Naive thymus-derived CD4-positive, alpha-beta T cell (primary cell): ENCODE measurements around the gene CETP. TPM values are rescaled to one million over a fixed set of nuclear protein-coding genes. Genes with fewer than 3 reads are reported as not detected.

ENCODE experiments used
- ATAC-seq: fragments of 150-1000 bp; cut with Tn5 transposase; 2 replicates; pipeline ENCODE4 v1.10.0; 2021; ENCODE audit warnings: mild to moderate bottlenecking, moderate library complexity
- CTCF ChIA-PET: fragments of 350-600 bp; sonication (Branson Sonifier 250); formaldehyde crosslinking; loops from one replicate; lab custom pipeline; 2021; ENCODE audit warnings: antibody characterized with exemption; lab: Charles Lee
- POLR2A ChIA-PET: fragments of 350-600 bp; sonication (Branson Sonifier 250); formaldehyde crosslinking; loops from one replicate; lab custom pipeline; 2021; ENCODE audit warnings: antibody characterized with exemption, inconsistent platforms; lab: Charles Lee
- DNase-seq, 9 donors: peaks; one replicate each; pipeline versions ENCODE4 v3.0.0 to v3.0.0-alpha.2; 2020 to 2022; ENCODE audit warnings: mixed read lengths in 1 of 9
- H3K27ac ChIP-seq: one replicate; pipeline ENCODE4 v1.7.0; 2013; ENCODE audit warnings: mild to moderate bottlenecking, low read depth, low read length, moderate library complexity
- H3K27me3 ChIP-seq, 2 donors: one replicate each; pipeline ENCODE4 v1.7.0; 2013; ENCODE audit warnings: low read length in 2 of 2, mild to moderate bottlenecking in 2 of 2, moderate library complexity in 2 of 2; ENCODE audit not compliant: control insufficient read depth in 2 of 2, insufficient read depth in 2 of 2
- H3K36me3 ChIP-seq, 3 experiments: 1 replicate in 2 of 3; 2 replicates in 1 of 3; pipeline ENCODE4 v1.7.0; 2013; ENCODE audit warnings: low read length in 3 of 3, mild to moderate bottlenecking in 3 of 3, moderate library complexity in 1 of 3; ENCODE audit not compliant: insufficient read depth in 3 of 3, control insufficient read depth in 2 of 3
- H3K4me1 ChIP-seq, 2 donors: one replicate each; pipeline ENCODE4 v1.7.0; 2013; ENCODE audit warnings: low read length in 2 of 2, mild to moderate bottlenecking in 2 of 2, moderate library complexity in 1 of 2; ENCODE audit not compliant: control insufficient read depth in 2 of 2, insufficient read depth in 2 of 2
- H3K4me3 ChIP-seq: 2 replicates; pipeline ENCODE4 v1.7.0; 2013; ENCODE audit warnings: mild to moderate bottlenecking, low read length
- H3K9me3 ChIP-seq, 3 experiments: 1 replicate in 2 of 3; 2 replicates in 1 of 3; pipeline ENCODE4 v1.7.0; 2013; ENCODE audit warnings: low read length in 3 of 3; ENCODE audit not compliant: control insufficient read depth in 2 of 3
- H3K27ac Mint-ChIP-seq, 9 donors: one replicate each; pipeline ENCODE4 v1.8.0; 2020 to 2022; ENCODE audit warnings: mixed read lengths in 9 of 9, mild to moderate bottlenecking in 8 of 9, moderate library complexity in 5 of 9, inconsistent platforms in 2 of 9
- H3K27me3 Mint-ChIP-seq, 5 donors: one replicate each; pipeline ENCODE4 v1.8.0; 2021 to 2022; ENCODE audit warnings: mixed read lengths in 5 of 5, mild to moderate bottlenecking in 1 of 5
- H3K36me3 Mint-ChIP-seq, 5 donors: one replicate each; pipeline ENCODE4 v1.8.0; 2020 to 2022; ENCODE audit warnings: mixed read lengths in 5 of 5, mild to moderate bottlenecking in 3 of 5, inconsistent platforms in 1 of 5
- H3K4me1 Mint-ChIP-seq, 7 donors: one replicate each; pipeline ENCODE4 v1.8.0; 2020 to 2022; ENCODE audit warnings: mixed read lengths in 7 of 7, mild to moderate bottlenecking in 3 of 7, inconsistent platforms in 1 of 7
- H3K4me3 Mint-ChIP-seq, 10 donors: one replicate each; pipeline ENCODE4 v1.8.0; 2020 to 2022; ENCODE audit warnings: mild to moderate bottlenecking in 10 of 10, mixed read lengths in 10 of 10, moderate library complexity in 6 of 10, inconsistent platforms in 2 of 10
- H3K9me3 Mint-ChIP-seq, 11 donors: one replicate each; pipeline ENCODE4 v1.8.0; 2020 to 2022; ENCODE audit warnings: mixed read lengths in 11 of 11, mild to moderate bottlenecking in 4 of 11, inconsistent platforms in 1 of 11, moderate library complexity in 1 of 11
- intact Hi-C, 2 donors: fragments of 100-400 bp; cut with micrococcal nuclease; formaldehyde crosslinking; loops; one replicate each; pipeline ENCODE4 v1.15.1; 2023
- polyA plus RNA-seq, 2 donors: library from polyadenylated mRNA; unstranded; fragments of 300-500 nt; fragmentation: Illumina TruSeq; gene quantifications; one replicate each; pipeline ENCODE4 v1.2.3, GENCODE V29; 2021
- total RNA-seq, 6 experiments: library from RNA in 5 of 6; stranded (reverse) in 5 of 6; gene quantifications; 1 replicate in 5 of 6; 2 replicates in 1 of 6; pipeline ENCODE4 v1.2.3 and lab custom pipeline; 2021 to 2026

Gene CETP
- total and polyA plus RNA-seq, 7 experiments from 2014 or later: 0.17 to 0.25 TPM; not detected in 5

- Histone ChIP-seq H3K27me3 (no peaks in the 10 kb centered on the region), H3K4me3 (no peak overlapping the region), H3K4me1 (peaks cover 13 to 18% of the 10 kb centered on the region in 2 donors), H3K36me3 (peaks cover 0 to 17% (median 1%) of the 10 kb centered on the region in 3 experiments), H3K9me3 (no peaks in the 10 kb centered on the region), H3K27ac (peak overlapping the region; percentile 98)
- Mint-ChIP-seq H3K9me3 (no peaks in the 10 kb centered on the region), H3K36me3 (peaks cover 4 to 28% (median 6%) of the 10 kb centered on the region in 5 donors), H3K4me1 (peaks cover 18 to 40% (median 32%) of the 10 kb centered on the region in 7 donors), H3K4me3 (peak overlapping the region; percentile 14 to 99 (median 98)), H3K27me3 (no peaks in the 10 kb centered on the region), H3K27ac (peak overlapping the region; percentile 96 to 99 (median 97))
- DNase-seq (no peak), ATAC-seq (no peak)
- intact Hi-C loops: loop anchor here (1.0 to 10.0 kb wide), 12 partner anchors 13 to 1057 kb away; partner anchors contain the start of genes NUP93 (in 2 of the 2), CCDC102A (in 1 of the 2), CIAPIN1 (in 1 of the 2) and COQ9 (in 1 of the 2)
- ChIA-PET POLR2A (interaction anchor here (0.6 to 3.2 kb wide), 15 partner anchors 9 to 1068 kb away, joined by 3 to 38 read pairs (median 6); partner anchors contain the start of genes NLRC5, PSME3IP1, RSPRY1 and SLC12A3), CTCF (interaction anchor here (0.6 to 1.3 kb wide), 2 partner anchors 14 to 53 kb away, joined by 3 read pairs; no protein-coding TSS in a partner anchor)
Observed at GRCh38 chr16:56930486-56931270, 31.1 kb upstream of the CETP start.

- peaks cover 4 to 31% (median 7%) of the 10 kb centered on the region in 5 donors for H3K36me3 Mint-ChIP-seq
- intact Hi-C loops: loop anchor here (1.0 to 10.0 kb wide), 12 partner anchors 14 to 1056 kb away; partner anchors contain the start of genes NUP93 (in 2 of the 2), CCDC102A (in 1 of the 2), CIAPIN1 (in 1 of the 2) and COQ9 (in 1 of the 2)
- Histone ChIP-seq H3K4me1 (peaks cover 13 to 18% of the 10 kb centered on the region in 2 donors), H3K9me3 (no peaks in the 10 kb centered on the region), H3K27ac (peak overlapping the region; percentile 98), H3K36me3 (peaks cover 0 to 23% (median 8%) of the 10 kb centered on the region in 3 experiments), H3K4me3 (peak overlapping the region; percentile 70), H3K27me3 (no peaks in the 10 kb centered on the region)
- no peaks in the 10 kb centered on the region for H3K27me3 Mint-ChIP-seq
- ATAC-seq: peak; percentile 17
- ChIA-PET CTCF (interaction anchor here (0.5 to 0.6 kb wide), 2 partner anchors 14 to 93 kb away, joined by 3 read pairs; no protein-coding TSS in a partner anchor), POLR2A (interaction anchor here (0.6 to 4.0 kb wide), 28 partner anchors 10 to 1067 kb away, joined by 3 to 38 read pairs (median 5); partner anchors contain the start of genes NLRC5, PSME3IP1, RSPRY1 and SLC12A3)
- H3K4me1 Mint-ChIP-seq: peaks cover 18 to 45% (median 34%) of the 10 kb centered on the region in 7 donors
- DNase-seq: no peak
- peak overlapping the region; percentile 96 to 99 (median 97) for H3K27ac Mint-ChIP-seq
- peak overlapping the region; percentile 97 to 99 (median 98) for H3K4me3 Mint-ChIP-seq
- no peaks in the 10 kb centered on the region for H3K9me3 Mint-ChIP-seq
Observed at GRCh38 chr16:56931271-56931891, 30.4 kb upstream of the CETP start.

DNA sequence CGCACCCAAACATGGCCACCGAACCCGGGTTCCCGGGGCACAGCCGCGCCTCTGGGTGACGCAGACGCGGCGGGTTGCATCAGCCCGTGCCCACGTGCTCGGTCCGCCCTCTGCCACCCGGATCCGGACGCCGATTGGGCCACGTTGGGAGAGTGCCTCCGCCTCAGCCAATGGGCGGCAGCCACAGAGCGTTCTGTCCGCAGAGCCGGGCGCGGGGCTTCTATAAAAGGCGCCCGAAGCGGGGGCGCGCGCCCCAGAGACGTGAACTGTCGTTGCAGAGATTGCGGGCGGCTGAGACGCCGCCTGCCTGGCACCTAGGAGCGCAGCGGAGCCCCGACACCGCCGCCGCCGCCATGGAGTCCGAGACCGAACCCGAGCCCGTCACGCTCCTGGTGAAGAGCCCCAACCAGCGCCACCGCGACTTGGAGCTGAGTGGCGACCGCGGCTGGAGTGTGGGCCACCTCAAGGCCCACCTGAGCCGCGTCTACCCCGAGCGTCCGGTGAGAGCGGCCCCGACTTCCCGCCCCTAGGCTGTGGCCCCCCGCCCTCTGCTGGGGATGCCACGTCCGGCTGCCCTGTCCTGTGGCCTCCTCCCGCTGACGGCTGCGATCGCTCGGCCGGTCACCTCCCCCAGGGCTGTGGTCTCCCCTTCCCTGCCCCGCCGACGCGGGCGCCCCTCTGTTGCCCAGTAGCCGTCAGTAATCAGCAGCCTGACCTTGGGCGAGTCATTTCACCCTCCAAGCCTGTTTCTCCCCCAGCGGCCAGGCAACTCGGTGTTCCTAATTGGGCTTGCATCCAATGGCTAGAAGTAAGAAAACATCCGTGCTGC lies 29.6 kb upstream of the CETP start, which contains the start of gene HERPUD1:
Gene HERPUD1, plus strand, starts transcription at position 251 of the 829 bp plus-strand sequence. Its CDS starts 103 bp downstream, at position 354.
- intact Hi-C loops: loop anchor here (1.0 to 10.0 kb wide), 19 partner anchors 8 to 1055 kb away; partner anchors contain the start of genes NLRC5 (in 2 of the 2), NUDT21 (in 2 of the 2), NUP93 (in 2 of the 2) and OGFOD1 (in 2 of the 2)
- Histone ChIP-seq H3K4me3 (peak within 1 kb of the TSS; percentile 94), H3K9me3 (no peaks in the 10 kb centered on the region), H3K27me3 (no peaks in the 10 kb centered on the region), H3K36me3 (peaks cover 0 to 30% (median 16%) of the 10 kb centered on the region in 3 experiments), H3K4me1 (peaks cover 13 to 18% of the 10 kb centered on the region in 2 donors), H3K27ac (peak within 1 kb of the TSS; percentile 98)
- Mint-ChIP-seq H3K4me1 (peaks cover 18 to 52% (median 38%) of the 10 kb centered on the region in 7 donors), H3K36me3 (peaks cover 4 to 36% (median 7%) of the 10 kb centered on the region in 5 donors), H3K9me3 (no peaks in the 10 kb centered on the region), H3K27ac (peak within 1 kb of the TSS; percentile 96 to 99 (median 97)), H3K27me3 (no peaks in the 10 kb centered on the region), H3K4me3 (peak within 1 kb of the TSS; percentile 97 to 99 (median 98))
- ChIA-PET POLR2A (interaction anchor here (0.6 to 4.0 kb wide), 34 partner anchors 9 to 1067 kb away, joined by 3 to 38 read pairs (median 5); partner anchors contain the start of genes NLRC5, PSME3IP1, RSPRY1 and SLC12A3), CTCF (interaction anchor here (0.5 to 1.5 kb wide), 4 partner anchors 9 to 151 kb away, joined by 3 to 6 read pairs (median 4); no protein-coding TSS in a partner anchor)
- peak; percentile 96 for ATAC-seq
- DNase-seq: peak; percentile 96 to 99 (median 99)

- Mint-ChIP-seq H3K36me3 (peaks cover 4 to 41% (median 13%) of the 10 kb centered on the region in 5 donors), H3K4me1 (peaks cover 24 to 59% (median 47%) of the 10 kb centered on the region in 7 donors)
- peak in 3 of 9 donors; percentile 18 to 59 (median 35) for DNase-seq
Observed at GRCh38 chr16:56932721-56933619, 28.8 kb upstream of the CETP start.

More at GRCh38 chr16:56932721-56933619, 28.8 kb upstream of the CETP start:
- no peaks in the 10 kb centered on the region for H3K27me3 ChIP-seq
- Mint-ChIP-seq H3K27me3 (no peaks in the 10 kb centered on the region), H3K27ac (peak overlapping the region; percentile 96 to 99 (median 97)), H3K4me3 (peak overlapping the region; percentile 97 to 99 (median 98)), H3K9me3 (no peaks in the 10 kb centered on the region)
- peaks cover 16 to 18% of the 10 kb centered on the region in 2 donors for H3K4me1 ChIP-seq
- peak overlapping the region; percentile 94 for H3K4me3 ChIP-seq
- POLR2A ChIA-PET: interaction anchor here (0.6 to 4.0 kb wide), 23 partner anchors 8 to 252 kb away, joined by 3 to 32 read pairs (median 4); partner anchors contain the start of gene PSME3IP1
- CTCF ChIA-PET: interaction anchor here (0.9 to 1.5 kb wide), 3 partner anchors 8 to 151 kb away, joined by 3 to 6 read pairs (median 5); no protein-coding TSS in a partner anchor
- H3K27ac ChIP-seq: peak overlapping the region; percentile 98
- intact Hi-C loops: loop anchor here (1.0 to 10.0 kb wide), 18 partner anchors 7 to 1054 kb away; partner anchors contain the start of genes NLRC5 (in 2 of the 2), NUDT21 (in 2 of the 2), NUP93 (in 2 of the 2) and OGFOD1 (in 2 of the 2)
- no peaks in the 10 kb centered on the region for H3K9me3 ChIP-seq
- peaks cover 0 to 38% (median 24%) of the 10 kb centered on the region in 3 experiments for H3K36me3 ChIP-seq
- peak; percentile 10 for ATAC-seq
